Breast epithelium (tissue), 3 donors: ENCODE results near the gene FZR1.

Source experiments
- CTCF ChIP-seq, 3 donors: fragments of 450-650 bp; IDR thresholded peaks; one replicate each; pipeline ENCODE4 v1.5.1; 2016 to 2017; ENCODE audit warnings: antibody characterized with exemption in 3 of 3, mild to moderate bottlenecking in 3 of 3, moderate library complexity in 3 of 3
- POLR2A ChIP-seq: fragments of 450-650 bp; IDR thresholded peaks from one replicate; pipeline ENCODE4 v1.6.1; 2016; ENCODE audit warnings: antibody characterized with exemption, mild to moderate bottlenecking, moderate library complexity

GRCh38 chr19:3537438-3538240 is 31.5 kb downstream of the FZR1 start:
- TF ChIP-seq CTCF (IDR thresholded peaks at IDR 0.05) (no peak), POLR2A (no peak)
